Epithelial cell of esophagus (primary cell): ENCODE data around the gene PCDHB9.
"Not testable (repeated sequence)": the region's sequence is repeated elsewhere in the genome, so short reads cannot be mapped to it uniquely, and the experiment has no call there.

Experiments used
- DNase-seq: peaks from one replicate; pipeline ENCODE4 v3.0.0; 2010; ENCODE audit warnings: low read depth
- H3K4me3 ChIP-seq: 2 replicates; pipeline ENCODE4 v1.5.1; 2011; ENCODE audit warnings: mild to moderate bottlenecking, low read length, control low read depth
- TF ChIP-seq, protein P1 (sequence below): IDR thresholded peaks from 2 replicates; pipeline ENCODE4 v1.5.1; 2011; ENCODE audit warnings: low read depth, mild to moderate bottlenecking, low read length, control low read depth, inconsistent platforms; ENCODE audit not compliant: insufficient read depth; ENCODE audit errors: missing control alignments

PCDHB9 gene

DNA sequence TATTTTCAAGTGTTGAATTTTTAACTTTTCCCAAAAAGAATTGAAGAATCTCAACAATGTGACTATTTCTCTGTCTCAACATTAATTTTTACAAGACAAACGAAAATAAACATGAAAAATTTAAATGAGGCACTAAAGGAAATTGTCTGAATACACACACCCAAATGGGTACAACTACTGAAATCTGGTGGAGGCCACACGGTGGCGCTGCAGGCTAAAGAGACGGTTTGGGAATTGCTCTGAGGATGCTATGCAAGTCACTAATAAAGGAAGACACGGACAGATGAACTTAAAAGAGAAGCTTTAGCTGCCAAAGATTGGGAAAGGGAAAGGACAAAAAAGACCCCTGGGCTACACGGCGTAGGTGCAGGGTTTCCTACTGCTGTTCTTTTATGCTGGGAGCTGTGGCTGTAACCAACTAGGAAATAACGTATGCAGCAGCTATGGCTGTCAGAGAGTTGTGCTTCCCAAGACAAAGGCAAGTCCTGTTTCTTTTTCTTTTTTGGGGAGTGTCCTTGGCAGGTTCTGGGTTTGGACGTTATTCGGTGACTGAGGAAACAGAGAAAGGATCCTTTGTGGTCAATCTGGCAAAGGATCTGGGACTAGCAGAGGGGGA lies 5.3 kb downstream of the PCDHB9 start, which contains the start of gene PCDHB10:
Gene PCDHB10, plus strand, starts transcription at position 244 of the 616 bp plus-strand sequence. Its CDS starts 200 bp downstream, at position 444.
- DNase-seq: peak; percentile 23
- H3K4me3 ChIP-seq: no peak within 1 kb of the TSS
- TF ChIP-seq, protein P1, sequence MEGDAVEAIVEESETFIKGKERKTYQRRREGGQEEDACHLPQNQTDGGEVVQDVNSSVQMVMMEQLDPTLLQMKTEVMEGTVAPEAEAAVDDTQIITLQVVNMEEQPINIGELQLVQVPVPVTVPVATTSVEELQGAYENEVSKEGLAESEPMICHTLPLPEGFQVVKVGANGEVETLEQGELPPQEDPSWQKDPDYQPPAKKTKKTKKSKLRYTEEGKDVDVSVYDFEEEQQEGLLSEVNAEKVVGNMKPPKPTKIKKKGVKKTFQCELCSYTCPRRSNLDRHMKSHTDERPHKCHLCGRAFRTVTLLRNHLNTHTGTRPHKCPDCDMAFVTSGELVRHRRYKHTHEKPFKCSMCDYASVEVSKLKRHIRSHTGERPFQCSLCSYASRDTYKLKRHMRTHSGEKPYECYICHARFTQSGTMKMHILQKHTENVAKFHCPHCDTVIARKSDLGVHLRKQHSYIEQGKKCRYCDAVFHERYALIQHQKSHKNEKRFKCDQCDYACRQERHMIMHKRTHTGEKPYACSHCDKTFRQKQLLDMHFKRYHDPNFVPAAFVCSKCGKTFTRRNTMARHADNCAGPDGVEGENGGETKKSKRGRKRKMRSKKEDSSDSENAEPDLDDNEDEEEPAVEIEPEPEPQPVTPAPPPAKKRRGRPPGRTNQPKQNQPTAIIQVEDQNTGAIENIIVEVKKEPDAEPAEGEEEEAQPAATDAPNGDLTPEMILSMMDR: peak; percentile 23

DNA sequence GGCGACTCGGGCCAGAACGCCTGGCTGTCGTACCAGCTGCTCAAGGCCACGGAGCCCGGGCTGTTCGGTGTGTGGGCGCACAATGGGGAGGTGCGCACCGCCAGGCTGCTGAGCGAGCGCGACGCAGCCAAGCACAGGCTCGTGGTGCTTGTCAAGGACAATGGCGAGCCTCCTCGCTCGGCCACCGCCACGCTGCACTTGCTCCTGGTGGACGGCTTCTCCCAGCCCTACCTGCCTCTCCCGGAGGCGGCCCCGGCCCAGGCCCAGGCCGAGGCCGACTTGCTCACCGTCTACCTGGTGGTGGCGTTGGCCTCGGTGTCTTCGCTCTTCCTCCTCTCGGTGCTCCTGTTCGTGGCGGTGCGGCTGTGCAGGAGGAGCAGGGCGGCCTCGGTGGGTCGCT lies 7.4 kb downstream of the PCDHB9 start:
- not testable (repeated sequence) for DNase-seq, H3K4me3 ChIP-seq

GRCh38 chr5:141196363-141196762 lies 9.4 kb downstream of the PCDHB9 start:
- no peak overlapping the region for H3K4me3 ChIP-seq
- TF ChIP-seq, protein P1: no peak
- no peak for DNase-seq

GRCh38 chr5:141199359-141200235 lies 12.6 kb downstream of the PCDHB9 start, which contains the start of gene PCDHB11:
TSS of gene PCDHB11 (plus strand) at chr5:141199627. CDS start at chr5:141199775, 148 bp downstream.
- no peak for DNase-seq
- H3K4me3 ChIP-seq: no peak within 1 kb of the TSS
- TF ChIP-seq, protein P1: no peak

DNA sequence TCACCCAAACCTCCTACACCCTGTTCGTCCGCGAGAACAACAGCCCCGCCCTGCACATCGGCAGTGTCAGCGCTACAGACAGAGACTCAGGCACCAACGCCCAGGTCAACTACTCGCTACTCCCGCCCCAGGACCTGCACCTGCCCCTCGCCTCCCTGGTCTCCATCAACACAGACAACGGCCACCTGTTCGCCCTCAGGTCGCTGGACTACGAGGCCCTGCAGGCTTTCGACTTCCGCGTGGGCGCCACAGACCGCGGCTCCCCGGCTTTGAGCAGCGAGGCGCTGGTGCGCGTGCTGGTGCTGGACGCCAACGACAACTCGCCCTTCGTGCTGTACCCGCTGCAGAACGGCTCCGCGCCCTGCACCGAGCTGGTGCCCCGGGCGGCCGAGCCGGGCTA lies 14.2 kb downstream of the PCDHB9 start:
- not testable (repeated sequence) for DNase-seq, H3K4me3 ChIP-seq

- not testable (repeated sequence) for H3K4me3 ChIP-seq, DNase-seq
These were observed 14.7 kb downstream of the PCDHB9 start for GRCh38 chr5:141201646-141202045.

- H3K4me3 ChIP-seq: no peak within 1 kb of the TSS
- no peak for DNase-seq
- TF ChIP-seq, protein P1: no peak
These were observed 21.5 kb downstream of the PCDHB9 start, which contains the start of gene PCDHB12 for GRCh38 chr5:141208478-141208877. TSS of gene PCDHB12 (plus strand) at chr5:141208719. CDS start at chr5:141208908, 189 bp downstream.

GRCh38 chr5:141210281-141210680 lies 23.3 kb downstream of the PCDHB9 start:
- H3K4me3 ChIP-seq, DNase-seq: not testable (repeated sequence)

DNA sequence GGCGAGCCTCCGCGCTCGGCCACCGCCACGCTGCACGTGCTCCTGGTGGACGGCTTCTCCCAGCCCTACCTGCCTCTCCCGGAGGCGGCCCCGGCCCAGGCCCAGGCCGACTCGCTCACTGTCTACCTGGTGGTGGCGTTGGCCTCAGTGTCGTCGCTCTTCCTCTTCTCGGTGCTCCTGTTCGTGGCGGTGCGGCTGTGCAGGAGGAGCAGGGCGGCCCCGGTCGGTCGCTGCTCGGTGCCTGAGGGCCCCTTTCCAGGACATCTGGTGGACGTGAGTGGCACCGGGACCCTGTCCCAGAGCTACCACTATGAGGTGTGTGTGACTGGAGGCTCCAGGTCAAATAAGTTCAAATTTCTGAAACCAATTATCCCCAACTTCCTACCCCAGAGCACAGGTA lies 23.9 kb downstream of the PCDHB9 start:
- not testable (repeated sequence) for H3K4me3 ChIP-seq, DNase-seq
